GM12891 (cell line): ENCODE data around the gene PTGES3.

Experiments used
- PAX5 ChIP-seq: IDR thresholded peaks from 2 replicates; pipeline ENCODE4 v1.6.1; 2011; ENCODE audit warnings: low read length, moderate library complexity, mild to moderate bottlenecking; ENCODE audit not compliant: insufficient read depth, severe bottlenecking
- POLR2A ChIP-seq: IDR thresholded peaks from 2 replicates; pipeline ENCODE4 v1.6.1; 2011; ENCODE audit warnings: low read depth, low read length, control low read depth
- POLR2AphosphoS5 ChIP-seq: IDR thresholded peaks from 2 replicates; pipeline ENCODE4 v1.6.1; 2011; ENCODE audit warnings: low read depth, low read length, control low read depth
- POU2F2 ChIP-seq: IDR thresholded peaks from 2 replicates; pipeline ENCODE4 v1.6.1; 2011; ENCODE audit warnings: low read depth, mild to moderate bottlenecking, control low read depth, low read length, moderate library complexity
- SPI1 ChIP-seq: IDR thresholded peaks from 2 replicates; pipeline ENCODE4 v1.6.1; 2011; ENCODE audit warnings: low read depth, low read length, control low read depth
- TAF1 ChIP-seq: IDR thresholded peaks from 2 replicates; pipeline ENCODE4 v1.6.1; 2011; ENCODE audit warnings: low read depth, low read length, control low read depth

DNA sequence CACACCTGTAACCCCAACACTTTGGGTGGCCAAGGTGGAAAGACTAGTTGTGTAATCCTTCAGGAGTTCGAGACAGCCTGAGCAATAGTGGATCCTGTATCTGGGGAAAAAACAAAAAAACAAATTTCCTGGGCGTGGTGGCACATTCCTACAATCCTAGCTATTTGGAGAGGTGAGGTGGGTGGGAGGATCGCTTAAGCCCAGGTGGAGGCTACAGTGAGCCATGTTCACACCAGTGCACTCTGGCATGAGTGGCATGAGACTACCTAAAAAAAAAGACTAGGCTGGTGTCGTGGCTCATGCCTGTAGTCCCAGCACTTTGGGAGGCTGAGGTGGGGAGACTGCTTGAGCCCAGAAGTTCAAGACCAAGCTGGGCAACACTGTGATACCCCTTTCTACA is 17.2 kb downstream of the PTGES3 start:
- TF ChIP-seq POLR2A (no peak), POLR2AphosphoS5 (no peak), TAF1 (no peak), SPI1 (no peak), POU2F2 (no peak), PAX5 (no peak)
